Activated CD4-positive, alpha-beta T cell treated with anti-CD3 and anti-CD28 coated beads, Interleukin-2, amount 10 ng/mL, durations not matched to agents 7 days and 5 days (primary cell): ENCODE measurements around the gene CTIF. TPM values are rescaled to one million over a fixed set of nuclear protein-coding genes. Genes with fewer than 3 reads are reported as not detected.
A peak's percentile ranks its signal among the peaks of the same experiment; 100 is the strongest.

Experiments
- CTCF ChIA-PET: fragments of 350-600 bp; sonication (Branson Sonifier 250); formaldehyde crosslinking; loops from one replicate; lab custom pipeline; 2021; ENCODE audit warnings: antibody characterized with exemption; lab: Charles Lee
- POLR2A ChIA-PET: fragments of 350-600 bp; sonication (Branson Sonifier 250); formaldehyde crosslinking; loops from one replicate; lab custom pipeline; 2021; ENCODE audit warnings: antibody characterized with exemption; lab: Charles Lee
- DNase-seq: peaks from one replicate; pipeline ENCODE4 v3.0.0-alpha.2; 2020
- H3K27ac Mint-ChIP-seq: one replicate; pipeline ENCODE4 v1.8.0; 2021; ENCODE audit warnings: mild to moderate bottlenecking, moderate library complexity, mixed read lengths
- H3K27me3 Mint-ChIP-seq: one replicate; pipeline ENCODE4 v1.8.0; 2021; ENCODE audit warnings: mixed read lengths
- H3K36me3 Mint-ChIP-seq: one replicate; pipeline ENCODE4 v1.8.0; 2021; ENCODE audit warnings: low read depth, mixed read lengths
- H3K4me1 Mint-ChIP-seq: one replicate; pipeline ENCODE4 v1.8.0; 2021; ENCODE audit warnings: mixed read lengths
- H3K4me3 Mint-ChIP-seq: one replicate; pipeline ENCODE4 v1.8.0; 2021; ENCODE audit warnings: mild to moderate bottlenecking, moderate library complexity, mixed read lengths
- H3K9me3 Mint-ChIP-seq: one replicate; pipeline ENCODE4 v1.8.0; 2021; ENCODE audit warnings: mixed read lengths
- total RNA-seq, 2 experiments: library from RNA; stranded (reverse); gene quantifications; one replicate each; pipeline ENCODE4 v1.2.3, GENCODE V29; 2021

CTIF gene
- total RNA-seq, 2 experiments from 2014 or later: 1.5 to 2.7 TPM

DNA sequence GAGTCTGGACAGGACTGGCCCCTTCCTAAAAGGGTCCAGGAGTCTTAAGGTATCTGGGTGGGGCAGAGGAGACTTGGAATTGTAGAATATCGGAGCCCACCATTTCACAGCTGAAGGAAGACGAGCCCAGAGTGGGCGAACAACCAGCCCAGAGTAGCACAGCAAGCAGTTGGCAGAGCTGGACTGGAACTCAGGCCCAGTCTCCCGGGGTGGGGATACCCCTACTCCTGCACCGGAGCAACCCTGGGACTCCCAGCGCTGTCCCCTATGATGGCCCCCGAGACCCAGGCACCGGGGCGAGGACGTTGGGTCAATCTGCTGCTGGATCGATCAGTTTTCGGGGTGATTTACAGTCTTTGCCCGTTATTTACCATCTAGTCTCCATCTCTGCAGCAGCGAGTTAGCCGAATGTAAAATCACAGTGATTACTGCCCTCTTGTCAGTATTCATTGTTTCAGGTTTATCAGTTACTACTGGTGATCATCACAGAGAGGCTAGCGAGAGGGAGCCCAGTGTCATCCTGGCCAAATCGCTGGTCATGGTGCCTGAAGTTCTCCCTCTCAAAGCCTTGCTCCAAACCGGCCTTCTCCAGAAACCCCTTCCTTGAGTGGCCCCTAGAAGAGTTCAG, 336.6 kb downstream of the CTIF start:
- H3K36me3 Mint-ChIP-seq: no peaks in the 10 kb centered on the region
- CTCF ChIA-PET: interaction anchor here (1.9 kb wide), 1 partner anchor 85 kb away, joined by 4 read pairs; no protein-coding TSS in a partner anchor
- H3K27me3 Mint-ChIP-seq: peaks cover 2% of the 10 kb centered on the region
- H3K27ac Mint-ChIP-seq: no peak overlapping the region
- no peak overlapping the region for H3K4me3 Mint-ChIP-seq
- POLR2A ChIA-PET: no interaction called here
- DNase-seq: no peak
- peaks cover 6% of the 10 kb centered on the region for H3K4me1 Mint-ChIP-seq
- H3K9me3 Mint-ChIP-seq: no peaks in the 10 kb centered on the region

GRCh38 chr18:48875942-48876511, 337.2 kb downstream of the CTIF start:
- DNase-seq: no peak
- Mint-ChIP-seq H3K4me3 (no peak overlapping the region), H3K4me1 (peaks cover 12% of the 10 kb centered on the region), H3K9me3 (no peaks in the 10 kb centered on the region), H3K27ac (no peak overlapping the region), H3K36me3 (no peaks in the 10 kb centered on the region), H3K27me3 (peaks cover 2% of the 10 kb centered on the region)
- CTCF ChIA-PET: interaction anchor here (1.9 kb wide), 1 partner anchor 86 kb away, joined by 4 read pairs; no protein-coding TSS in a partner anchor
- POLR2A ChIA-PET: no interaction called here

DNA sequence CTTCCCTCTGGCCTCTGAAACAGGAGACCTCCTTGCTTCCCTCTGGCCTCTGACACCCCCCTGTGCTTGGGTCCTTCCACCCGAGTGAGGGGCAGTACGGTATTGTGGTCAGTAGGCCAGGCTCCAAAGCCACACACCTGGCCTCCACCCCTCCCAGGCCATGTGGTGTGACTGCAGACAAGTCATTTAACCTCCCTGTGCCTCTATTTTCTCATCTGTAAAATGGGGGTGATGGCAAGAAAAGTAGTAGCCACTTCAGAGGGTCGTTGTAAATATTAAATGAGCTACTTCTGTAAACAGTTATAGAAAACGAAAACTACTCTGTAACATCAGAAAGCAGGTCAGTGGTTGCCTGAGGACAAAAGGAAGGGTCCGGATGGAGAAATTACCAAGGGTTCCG, 337.8 kb downstream of the CTIF start:
- peaks cover 2% of the 10 kb centered on the region for H3K27me3 Mint-ChIP-seq
- no peaks in the 10 kb centered on the region for H3K9me3 Mint-ChIP-seq
- no peaks in the 10 kb centered on the region for H3K36me3 Mint-ChIP-seq
- CTCF ChIA-PET: interaction anchor here (0.6 to 2.1 kb wide), 3 partner anchors 8 to 86 kb away, joined by 3 to 6 read pairs (median 4); no protein-coding TSS in a partner anchor
- H3K4me1 Mint-ChIP-seq: peaks cover 12% of the 10 kb centered on the region
- POLR2A ChIA-PET: no interaction called here
- DNase-seq: no peak
- H3K4me3 Mint-ChIP-seq: no peak overlapping the region
- no peak overlapping the region for H3K27ac Mint-ChIP-seq

DNA sequence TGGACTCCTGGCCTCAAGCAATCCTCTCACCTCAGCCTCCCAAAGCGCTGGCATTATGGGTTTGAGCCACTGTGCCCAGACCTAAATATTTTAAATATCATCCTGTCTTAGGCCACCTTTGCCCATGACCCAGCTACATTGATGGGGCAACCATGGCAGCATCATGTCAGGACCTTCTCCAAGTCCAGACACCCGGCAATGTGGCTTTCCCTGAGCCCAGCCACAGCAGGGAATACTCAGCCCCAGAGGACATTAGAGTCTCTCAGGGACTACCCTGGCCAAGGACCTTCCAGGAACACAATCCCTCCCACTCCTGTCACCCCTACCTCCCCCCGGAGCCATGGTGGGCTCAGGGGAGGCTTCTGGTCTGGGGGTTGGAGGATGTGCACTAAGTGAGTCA, 339.1 kb downstream of the CTIF start:
- CTCF ChIA-PET: interaction anchor here (1.3 to 2.1 kb wide), 2 partner anchors 9 to 14 kb away, joined by 4 to 6 read pairs; no protein-coding TSS in a partner anchor
- Mint-ChIP-seq H3K27ac (no peak overlapping the region), H3K27me3 (peaks cover 2% of the 10 kb centered on the region), H3K4me3 (no peak overlapping the region), H3K9me3 (no peaks in the 10 kb centered on the region), H3K4me1 (peaks cover 12% of the 10 kb centered on the region), H3K36me3 (no peaks in the 10 kb centered on the region)
- DNase-seq: no peak
- POLR2A ChIA-PET: no interaction called here

GRCh38 chr18:48878471-48878870, 339.6 kb downstream of the CTIF start:
- DNase-seq: no peak
- ChIA-PET CTCF (interaction anchor here (1.3 to 2.1 kb wide), 2 partner anchors 10 to 13 kb away, joined by 4 to 6 read pairs; no protein-coding TSS in a partner anchor), POLR2A (no interaction called here)
- H3K4me1 Mint-ChIP-seq: peaks cover 11% of the 10 kb centered on the region
- H3K36me3 Mint-ChIP-seq: no peaks in the 10 kb centered on the region
- no peak overlapping the region for H3K4me3 Mint-ChIP-seq
- H3K27ac Mint-ChIP-seq: no peak overlapping the region
- H3K9me3 Mint-ChIP-seq: no peaks in the 10 kb centered on the region
- peaks cover 2% of the 10 kb centered on the region for H3K27me3 Mint-ChIP-seq

DNA sequence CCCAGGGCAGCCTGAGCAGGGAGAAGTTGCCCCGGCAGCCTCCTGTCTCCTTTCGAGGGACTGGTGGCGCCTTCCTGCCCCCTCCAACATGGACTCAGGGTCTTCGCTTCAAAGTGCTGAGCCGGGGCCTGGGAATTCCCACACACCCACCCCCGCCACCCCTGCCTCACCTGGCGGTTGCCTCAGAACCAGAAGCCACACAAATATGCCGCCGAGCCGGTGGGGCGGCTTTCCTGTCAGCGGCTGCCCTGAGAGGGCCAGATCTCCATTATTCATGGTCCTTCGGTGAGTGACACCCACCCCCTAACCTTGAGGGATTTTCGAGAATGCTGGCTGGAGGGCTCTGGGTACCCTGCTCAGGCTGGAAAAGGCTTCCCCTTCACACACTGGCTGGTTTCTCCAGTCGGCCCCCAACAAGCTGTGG, 340.2 kb downstream of the CTIF start:
- DNase-seq: no peak
- Mint-ChIP-seq H3K27ac (no peak overlapping the region), H3K27me3 (peaks cover 2% of the 10 kb centered on the region), H3K4me1 (peaks cover 11% of the 10 kb centered on the region), H3K9me3 (no peaks in the 10 kb centered on the region), H3K4me3 (no peak overlapping the region), H3K36me3 (no peaks in the 10 kb centered on the region)
- POLR2A ChIA-PET: no interaction called here
- CTCF ChIA-PET: no interaction called here

GRCh38 chr18:48880931-48881330, 342.1 kb downstream of the CTIF start:
- Mint-ChIP-seq H3K9me3 (no peaks in the 10 kb centered on the region), H3K27ac (peak overlapping the region; percentile 37), H3K4me3 (no peak overlapping the region), H3K4me1 (peaks cover 11% of the 10 kb centered on the region), H3K27me3 (peaks cover 2% of the 10 kb centered on the region), H3K36me3 (no peaks in the 10 kb centered on the region)
- CTCF ChIA-PET: no interaction called here
- DNase-seq: no peak
- POLR2A ChIA-PET: interaction anchor here (0.6 kb wide), 1 partner anchor 13 kb away, joined by 5 read pairs; no protein-coding TSS in a partner anchor

DNA sequence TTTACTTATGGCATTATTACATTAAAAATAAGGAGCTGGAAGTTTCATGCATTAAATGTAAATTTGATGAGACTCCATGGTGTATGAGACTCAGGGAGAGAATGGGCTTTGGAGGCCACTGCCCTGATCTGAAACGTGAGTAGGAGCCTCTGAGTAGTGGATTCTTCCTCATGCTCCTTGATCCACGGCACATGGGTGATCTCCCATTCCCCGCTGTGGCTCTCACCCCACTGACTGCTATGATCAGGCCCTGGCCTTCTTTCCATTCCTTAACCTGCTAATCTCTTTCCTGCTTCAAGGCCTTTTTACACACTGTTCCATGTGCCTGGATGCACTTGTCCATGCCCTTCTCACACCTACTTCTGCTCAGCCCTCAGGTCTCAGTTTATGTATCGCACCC, 343.5 kb downstream of the CTIF start:
- no peak for DNase-seq
- POLR2A ChIA-PET: no interaction called here
- Mint-ChIP-seq H3K27ac (no peak overlapping the region), H3K4me1 (peaks cover 11% of the 10 kb centered on the region), H3K4me3 (no peak overlapping the region), H3K27me3 (peaks cover 2% of the 10 kb centered on the region), H3K9me3 (no peaks in the 10 kb centered on the region), H3K36me3 (no peaks in the 10 kb centered on the region)
- CTCF ChIA-PET: no interaction called here

- POLR2A ChIA-PET: no interaction called here
- Mint-ChIP-seq H3K27me3 (peaks cover 2% of the 10 kb centered on the region), H3K9me3 (no peaks in the 10 kb centered on the region), H3K27ac (no peak overlapping the region), H3K4me1 (peaks cover 11% of the 10 kb centered on the region), H3K36me3 (no peaks in the 10 kb centered on the region), H3K4me3 (no peak overlapping the region)
- DNase-seq: no peak
- CTCF ChIA-PET: interaction anchor here (1.2 to 1.3 kb wide), 2 partner anchors 10 to 17 kb away, joined by 3 to 4 read pairs; no protein-coding TSS in a partner anchor
These were observed 345.5 kb downstream of the CTIF start for GRCh38 chr18:48884306-48884705.

- Mint-ChIP-seq H3K9me3 (no peaks in the 10 kb centered on the region), H3K27ac (no peak overlapping the region), H3K4me1 (peaks cover 11% of the 10 kb centered on the region), H3K36me3 (no peaks in the 10 kb centered on the region), H3K4me3 (no peak overlapping the region), H3K27me3 (peaks cover 1% of the 10 kb centered on the region)
- POLR2A ChIA-PET: no interaction called here
- CTCF ChIA-PET: interaction anchor here (1.2 to 1.3 kb wide), 2 partner anchors 10 to 17 kb away, joined by 3 to 4 read pairs; no protein-coding TSS in a partner anchor
- DNase-seq: no peak
These were observed 345.9 kb downstream of the CTIF start for GRCh38 chr18:48884771-48885170.

GRCh38 chr18:48885266-48885923, 346.6 kb downstream of the CTIF start:
- POLR2A ChIA-PET: no interaction called here
- no peak overlapping the region for H3K27ac Mint-ChIP-seq
- H3K27me3 Mint-ChIP-seq: no peaks in the 10 kb centered on the region
- no peak for DNase-seq
- no peaks in the 10 kb centered on the region for H3K36me3 Mint-ChIP-seq
- no peak overlapping the region for H3K4me3 Mint-ChIP-seq
- CTCF ChIA-PET: interaction anchor here (1.3 kb wide), 1 partner anchor 16 kb away, joined by 3 read pairs; no protein-coding TSS in a partner anchor
- peaks cover 7% of the 10 kb centered on the region for H3K4me1 Mint-ChIP-seq
- no peaks in the 10 kb centered on the region for H3K9me3 Mint-ChIP-seq

DNA sequence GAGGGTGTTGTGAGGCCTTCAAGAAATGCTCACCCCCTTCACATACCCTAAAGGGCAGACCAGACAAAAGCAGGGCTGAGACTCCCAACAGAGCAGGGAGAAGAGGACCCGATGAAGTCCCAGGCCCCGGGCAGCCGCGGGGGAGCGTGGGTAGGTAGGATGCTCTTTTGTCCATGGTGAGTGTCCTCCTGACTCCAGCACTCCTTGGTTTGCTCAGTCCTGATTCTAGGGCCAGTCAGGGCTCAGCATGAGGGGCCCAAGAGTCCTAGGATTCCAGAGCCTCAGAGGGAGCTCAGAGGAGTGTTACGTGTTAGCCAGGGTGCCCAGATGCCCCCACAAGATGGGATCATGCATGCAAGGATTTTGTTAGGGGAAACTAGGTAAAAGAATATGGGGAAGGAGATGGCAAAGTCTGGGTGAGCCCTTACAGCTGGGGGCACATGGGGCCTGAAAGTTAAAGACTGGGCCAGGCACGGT, 347.1 kb downstream of the CTIF start:
- Mint-ChIP-seq H3K4me3 (no peak overlapping the region), H3K9me3 (no peaks in the 10 kb centered on the region), H3K27me3 (no peaks in the 10 kb centered on the region), H3K27ac (no peak overlapping the region), H3K4me1 (peaks cover 1% of the 10 kb centered on the region), H3K36me3 (no peaks in the 10 kb centered on the region)
- DNase-seq: no peak
- POLR2A ChIA-PET: no interaction called here
- CTCF ChIA-PET: no interaction called here
